ENCODE data around the gene MED23. TPM values are rescaled to one million over a fixed set of nuclear protein-coding genes. Genes with fewer than 3 reads are reported as not detected.

The MED23 gene
- total RNA-seq, 2 donors from 2014 or later = 35.9 to 39.3 TPM

DNA sequence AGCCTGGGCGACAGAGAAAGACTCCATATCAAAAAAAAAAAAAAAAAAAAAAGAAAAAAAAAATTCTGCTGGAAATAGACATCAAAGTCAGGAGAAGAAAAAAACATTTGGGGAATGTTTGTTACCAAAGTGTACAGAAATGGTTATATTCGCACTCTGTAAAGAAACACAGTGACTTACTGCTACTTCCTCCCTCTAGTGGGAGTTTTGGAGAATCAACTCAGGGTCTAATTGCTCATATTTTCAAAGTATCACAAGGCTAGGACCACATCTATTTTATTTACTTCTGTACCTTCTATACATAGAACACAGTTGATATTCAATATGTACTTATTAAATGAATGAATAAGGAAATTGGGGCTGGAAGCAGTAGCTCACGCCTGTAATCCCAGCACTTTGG, 30.6 kb downstream of the MED23 start:
- WGBS = 94% methylated on average over 3 of the region's 3 CpGs
- H3K27ac ChIP-seq = no peak overlapping the region
- no peaks in the 10 kb centered on the region for H3K27me3 ChIP-seq (replicated peaks; ENCODE audit: insufficient read depth)
- H3K4me3 ChIP-seq = no peak overlapping the region
- DNase-seq (ENCODE audit: low spot score) = no peak
- intact Hi-C loops (cut with DNase I) = loop anchor here (10.0 kb wide), 1 partner anchor 713 kb away; no protein-coding TSS in a partner anchor
- TF ChIP-seq, protein P1, sequence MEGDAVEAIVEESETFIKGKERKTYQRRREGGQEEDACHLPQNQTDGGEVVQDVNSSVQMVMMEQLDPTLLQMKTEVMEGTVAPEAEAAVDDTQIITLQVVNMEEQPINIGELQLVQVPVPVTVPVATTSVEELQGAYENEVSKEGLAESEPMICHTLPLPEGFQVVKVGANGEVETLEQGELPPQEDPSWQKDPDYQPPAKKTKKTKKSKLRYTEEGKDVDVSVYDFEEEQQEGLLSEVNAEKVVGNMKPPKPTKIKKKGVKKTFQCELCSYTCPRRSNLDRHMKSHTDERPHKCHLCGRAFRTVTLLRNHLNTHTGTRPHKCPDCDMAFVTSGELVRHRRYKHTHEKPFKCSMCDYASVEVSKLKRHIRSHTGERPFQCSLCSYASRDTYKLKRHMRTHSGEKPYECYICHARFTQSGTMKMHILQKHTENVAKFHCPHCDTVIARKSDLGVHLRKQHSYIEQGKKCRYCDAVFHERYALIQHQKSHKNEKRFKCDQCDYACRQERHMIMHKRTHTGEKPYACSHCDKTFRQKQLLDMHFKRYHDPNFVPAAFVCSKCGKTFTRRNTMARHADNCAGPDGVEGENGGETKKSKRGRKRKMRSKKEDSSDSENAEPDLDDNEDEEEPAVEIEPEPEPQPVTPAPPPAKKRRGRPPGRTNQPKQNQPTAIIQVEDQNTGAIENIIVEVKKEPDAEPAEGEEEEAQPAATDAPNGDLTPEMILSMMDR (IDR thresholded peaks at IDR 0.05) = peak in 2 of 4 experiments; percentile 19 to 32
- TF ChIP-seq POLR2A (IDR thresholded peaks at IDR 0.05) = no peak
- H3K36me3 ChIP-seq = peaks cover 5 to 11% of the 10 kb centered on the region in 2 donors
- H3K9me3 ChIP-seq = no peaks in the 10 kb centered on the region
- H3K4me1 ChIP-seq (replicated peaks) = no peaks in the 10 kb centered on the region

DNA sequence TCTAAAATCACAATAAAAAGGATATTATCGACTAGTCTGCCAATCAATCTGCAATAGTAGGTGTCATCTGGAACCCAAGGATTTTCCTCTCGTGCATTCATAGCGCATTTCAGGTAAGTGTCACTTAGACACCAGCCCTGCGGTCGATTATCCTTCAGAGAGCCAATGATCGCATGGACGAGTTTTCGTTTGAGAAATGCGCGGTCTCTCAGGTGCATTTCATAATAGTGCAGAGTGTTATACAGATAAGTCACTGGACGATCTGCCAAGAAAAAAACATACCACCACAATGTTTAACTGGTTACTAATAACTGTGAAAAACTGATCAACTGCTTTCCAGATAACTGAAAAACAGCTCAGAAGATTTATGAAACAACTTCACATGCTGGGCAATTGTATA, 34.0 kb downstream of the MED23 start:
- intact Hi-C loops (cut with DNase I) = loop anchor here (10.0 kb wide), 1 partner anchor 709 kb away; no protein-coding TSS in a partner anchor
- TF ChIP-seq POLR2A (IDR thresholded peaks at IDR 0.05) (no peak), POLR2AphosphoS5 (IDR thresholded peaks at IDR 0.05) (no peak)
- TF ChIP-seq, protein P1 (IDR thresholded peaks at IDR 0.05) = no peak
- H3K27me3 ChIP-seq (replicated peaks; ENCODE audit: insufficient read depth) = no peaks in the 10 kb centered on the region
- DNase-seq (ENCODE audit: low spot score) = no peak
- H3K36me3 ChIP-seq = peaks cover 9 to 11% of the 10 kb centered on the region in 2 donors
- H3K4me1 ChIP-seq (replicated peaks) = no peaks in the 10 kb centered on the region
- no peaks in the 10 kb centered on the region for H3K9me3 ChIP-seq
- WGBS = 96% methylated on average over 11 of the region's 11 CpGs
- no peak overlapping the region for H3K4me3 ChIP-seq
- no peak overlapping the region for H3K27ac ChIP-seq

GRCh38 chr6:131592935-131593334, 35.1 kb downstream of the MED23 start:
- no peak overlapping the region for H3K27ac ChIP-seq
- TF ChIP-seq, protein P1 (IDR thresholded peaks at IDR 0.05) = no peak
- TF ChIP-seq POLR2AphosphoS5 (IDR thresholded peaks at IDR 0.05) (no peak), POLR2A (IDR thresholded peaks at IDR 0.05) (no peak)
- H3K4me3 ChIP-seq = no peak overlapping the region
- DNase-seq (ENCODE audit: low spot score) = no peak
- H3K9me3 ChIP-seq = no peaks in the 10 kb centered on the region
- H3K36me3 ChIP-seq = peaks cover 5 to 11% of the 10 kb centered on the region in 2 donors
- intact Hi-C loops (cut with DNase I) = loop anchor here (10.0 kb wide), 1 partner anchor 708 kb away; no protein-coding TSS in a partner anchor
- H3K4me1 ChIP-seq (replicated peaks) = no peaks in the 10 kb centered on the region
- WGBS = 78% methylated on average over 2 of the region's 2 CpGs
- no peaks in the 10 kb centered on the region for H3K27me3 ChIP-seq (replicated peaks; ENCODE audit: insufficient read depth)

- intact Hi-C loops (cut with DNase I) = no loop called here
- Histone ChIP-seq H3K4me3 (no peak overlapping the region), H3K4me1 (replicated peaks) (no peaks in the 10 kb centered on the region), H3K9me3 (no peaks in the 10 kb centered on the region), H3K36me3 (peaks cover 5 to 8% of the 10 kb centered on the region in 2 donors), H3K27me3 (replicated peaks; ENCODE audit: insufficient read depth) (no peaks in the 10 kb centered on the region), H3K27ac (no peak overlapping the region)
- TF ChIP-seq, protein P1 (IDR thresholded peaks at IDR 0.05) = no peak
- TF ChIP-seq POLR2AphosphoS5 (IDR thresholded peaks at IDR 0.05) (no peak), POLR2A (IDR thresholded peaks at IDR 0.05) (no peak)
- DNase-seq (ENCODE audit: low spot score) = no peak
- 83% methylated on average over 2 of the region's 2 CpGs for WGBS
Observed at GRCh38 chr6:131588643-131589042, 39.4 kb downstream of the MED23 start.

DNA sequence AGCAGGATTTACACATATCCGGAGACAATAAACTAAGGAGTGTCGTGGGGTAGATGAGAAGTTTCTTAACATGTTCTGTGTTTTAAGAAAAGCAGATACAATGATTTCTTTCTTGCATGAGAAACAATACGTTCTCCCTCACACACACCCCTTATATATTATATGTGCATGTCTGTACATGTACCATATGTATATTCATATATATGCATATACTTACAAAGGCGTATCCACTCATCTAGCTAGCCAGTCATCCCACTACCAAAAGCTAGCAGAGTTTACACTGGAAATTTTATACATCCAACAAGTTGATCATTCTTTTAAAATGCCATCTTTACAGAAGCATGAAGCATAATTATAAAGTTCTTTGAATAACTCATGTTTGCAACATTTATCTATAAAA, 40.1 kb downstream of the MED23 start:
- Histone ChIP-seq H3K4me1 (replicated peaks) (no peaks in the 10 kb centered on the region), H3K9me3 (no peaks in the 10 kb centered on the region), H3K4me3 (no peak overlapping the region), H3K27me3 (replicated peaks; ENCODE audit: insufficient read depth) (no peaks in the 10 kb centered on the region), H3K36me3 (peaks cover 7 to 13% of the 10 kb centered on the region in 2 donors), H3K27ac (no peak overlapping the region)
- DNase-seq (ENCODE audit: low spot score) = no peak
- 89% methylated on average over 4 of the region's 4 CpGs for WGBS
- TF ChIP-seq POLR2A (IDR thresholded peaks at IDR 0.05) = no peak
- TF ChIP-seq, protein P1 (IDR thresholded peaks at IDR 0.05) = no peak
- no peak for TF ChIP-seq POLR2AphosphoS5 (IDR thresholded peaks at IDR 0.05)
- intact Hi-C loops (cut with DNase I) = no loop called here
